Body of pancreas (tissue), 4 donors: ENCODE measurements around the gene CLEC10A.

ENCODE experiments used
- CTCF ChIP-seq, 7 experiments: fragments of 450-650 bp in 4 of 7; fragments of 200-600 bp in 3 of 7; sonication (generic) in 3 of 7; IDR thresholded peaks; one replicate each; pipeline ENCODE4 v1.5.1; 2016 to 2019; ENCODE audit warnings: antibody characterized with exemption in 7 of 7
- POLR2A ChIP-seq, 3 donors: fragments of 450-650 bp; IDR thresholded peaks; one replicate each; pipeline ENCODE4 v1.6.1; 2016; ENCODE audit warnings: antibody characterized with exemption in 3 of 3, mild to moderate bottlenecking in 2 of 3

- TF ChIP-seq POLR2A (IDR thresholded peaks at IDR 0.05) (no peak), CTCF (IDR thresholded peaks at IDR 0.05) (no peak)
Observed at GRCh38 chr17:7060165-7060891, 19.7 kb downstream of the CLEC10A start.
